ENCODE results near the gene GNPDA2. TPM values are rescaled to one million over a fixed set of nuclear protein-coding genes. Genes with fewer than 3 reads are reported as not detected.

Gene GNPDA2
- polyA plus RNA-seq, 1 donor from 2014 or later = 20.4 TPM

- H3K4me3 Mint-ChIP-seq = no peak overlapping the region
- no peaks in the 10 kb centered on the region for H3K4me1 Mint-ChIP-seq
- peak overlapping the region in 1 of 3 donors; percentile 80 for H3K27ac Mint-ChIP-seq
- no peaks in the 10 kb centered on the region for H3K9me3 Mint-ChIP-seq
- H3K36me3 Mint-ChIP-seq = peaks cover 1% of the 10 kb centered on the region
- no peaks in the 10 kb centered on the region for H3K27me3 Mint-ChIP-seq
Measured at GRCh38 chr4:44663539-44664263, 62.7 kb downstream of the GNPDA2 start.

- no peak overlapping the region for H3K4me3 Mint-ChIP-seq
- no peaks in the 10 kb centered on the region for H3K27me3 Mint-ChIP-seq
- no peak overlapping the region for H3K27ac Mint-ChIP-seq
- H3K4me1 Mint-ChIP-seq = no peaks in the 10 kb centered on the region
- H3K36me3 Mint-ChIP-seq = no peaks in the 10 kb centered on the region
- H3K9me3 Mint-ChIP-seq = no peaks in the 10 kb centered on the region
Measured at GRCh38 chr4:44662623-44663005, 63.7 kb downstream of the GNPDA2 start.

DNA sequence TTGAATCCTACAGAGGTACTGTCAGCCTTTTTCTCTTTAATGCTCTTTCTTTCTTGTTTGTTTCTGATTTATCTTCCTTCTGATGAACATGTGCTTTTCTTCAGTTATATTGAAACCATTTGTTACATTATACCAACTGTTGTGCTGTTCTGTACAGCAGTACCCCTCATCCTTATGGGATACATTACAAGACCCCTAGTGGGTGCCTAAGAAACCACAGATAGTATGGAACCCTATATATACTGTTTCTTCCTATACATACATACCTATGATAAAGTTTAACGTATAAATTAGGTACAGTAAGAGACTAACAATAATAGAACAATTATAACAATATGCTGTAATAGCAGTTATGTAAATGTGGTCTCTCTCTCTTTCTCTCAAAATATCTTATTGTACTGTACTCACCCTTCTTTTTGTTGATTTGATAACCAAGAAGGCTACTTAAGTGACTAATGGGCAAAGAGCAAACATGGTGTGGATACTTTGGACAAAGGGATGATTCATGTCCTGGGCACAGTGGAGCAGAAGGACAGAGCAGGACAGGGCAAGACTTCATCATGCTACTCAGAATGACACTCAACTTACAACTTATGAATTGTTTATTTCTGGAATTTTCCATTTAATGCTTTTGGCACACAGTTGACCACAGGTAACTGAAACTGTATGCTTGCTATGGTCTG is 64.3 kb downstream of the GNPDA2 start:
- H3K36me3 Mint-ChIP-seq = no peaks in the 10 kb centered on the region
- H3K4me3 Mint-ChIP-seq = no peak overlapping the region
- no peak overlapping the region for H3K27ac Mint-ChIP-seq
- H3K4me1 Mint-ChIP-seq = no peaks in the 10 kb centered on the region
- H3K27me3 Mint-ChIP-seq = peaks cover 1% of the 10 kb centered on the region
- H3K9me3 Mint-ChIP-seq = no peaks in the 10 kb centered on the region

DNA sequence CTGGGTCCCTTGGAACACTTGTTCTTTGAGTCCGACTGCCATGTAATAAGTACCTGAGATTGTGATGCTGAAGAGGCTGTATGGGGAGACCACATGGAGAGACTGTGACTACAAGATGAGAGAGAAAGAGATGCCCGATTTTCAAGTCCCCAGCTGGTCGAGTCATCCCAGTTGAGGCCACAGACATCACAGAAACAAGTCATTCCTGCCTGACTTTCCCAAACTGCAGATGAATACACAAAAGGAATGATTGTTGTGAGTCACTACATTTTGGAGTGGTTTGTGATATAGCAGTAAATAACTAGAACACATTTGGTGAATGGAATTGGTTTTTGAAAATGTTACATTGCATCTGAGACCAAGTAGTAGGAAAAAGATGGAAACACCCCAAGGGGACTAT is 66.0 kb downstream of the GNPDA2 start:
- Mint-ChIP-seq H3K4me1 (no peaks in the 10 kb centered on the region), H3K9me3 (no peaks in the 10 kb centered on the region), H3K4me3 (no peak overlapping the region), H3K27me3 (peaks cover 2% of the 10 kb centered on the region), H3K27ac (no peak overlapping the region), H3K36me3 (no peaks in the 10 kb centered on the region)

DNA sequence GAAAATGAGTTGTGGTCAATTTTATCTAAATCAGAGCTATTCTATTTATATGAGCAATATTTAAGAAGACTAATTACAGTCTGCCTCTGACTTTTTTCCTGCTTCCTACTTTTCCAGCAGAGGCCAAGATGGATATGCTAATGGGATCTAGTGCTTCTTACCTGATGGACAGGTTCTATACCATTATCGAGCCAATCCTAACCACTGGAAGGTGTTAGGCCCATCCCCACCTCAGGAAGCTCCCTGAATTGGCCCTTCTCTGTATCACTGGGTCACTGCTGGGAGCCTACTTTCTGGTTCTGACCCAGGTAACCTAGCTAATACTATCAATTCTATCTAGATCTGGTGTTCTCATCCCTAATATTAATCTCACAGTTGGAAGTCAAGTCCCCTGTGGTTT is 74.4 kb downstream of the GNPDA2 start:
- Mint-ChIP-seq H3K27ac (no peak overlapping the region), H3K4me3 (no peak overlapping the region), H3K9me3 (no peaks in the 10 kb centered on the region), H3K27me3 (no peaks in the 10 kb centered on the region), H3K4me1 (no peaks in the 10 kb centered on the region), H3K36me3 (peaks cover 2% of the 10 kb centered on the region)

Other genes with a start within 250 kb of the GNPDA2 start
- not detected for gene YIPF7, start 74.9 kb downstream of the GNPDA2 start, polyA plus RNA-seq
- gene GUF1, start 48.1 kb downstream of the GNPDA2 start, polyA plus RNA-seq = 13.4 TPM